Stimulated activated CD8-positive, alpha-beta memory T cell treated with anti-CD3 and anti-CD28 coated beads, Interleukin-7, amount 100 ng/mL, for 48 hours (primary cell): ENCODE results near the gene SLC44A4.
"Not testable (repeated sequence)": the region's sequence is repeated elsewhere in the genome, so short reads cannot be mapped to it uniquely, and the experiment has no call there.

Experiments
- DNase-seq, 2 donors: peaks; one replicate each; pipeline ENCODE4 v3.0.0-alpha.2; 2020; ENCODE audit warnings: low read depth in 1 of 2; ENCODE audit errors: extremely low read depth in 1 of 2

SLC44A4 gene

GRCh38 chr6:31878726-31879125 is at the start of gene SLC44A4:
TSS of gene SLC44A4 (minus strand) at chr6:31878997. CDS start at chr6:31878980, 17 bp downstream.
- no peak for DNase-seq

GRCh38 chr6:31928672-31928939 is 49.8 kb upstream of the SLC44A4 start:
- no peak for DNase-seq

- DNase-seq, result no peak
Measured at GRCh38 chr6:31927863-31928671, 49.3 kb upstream of the SLC44A4 start.

DNA sequence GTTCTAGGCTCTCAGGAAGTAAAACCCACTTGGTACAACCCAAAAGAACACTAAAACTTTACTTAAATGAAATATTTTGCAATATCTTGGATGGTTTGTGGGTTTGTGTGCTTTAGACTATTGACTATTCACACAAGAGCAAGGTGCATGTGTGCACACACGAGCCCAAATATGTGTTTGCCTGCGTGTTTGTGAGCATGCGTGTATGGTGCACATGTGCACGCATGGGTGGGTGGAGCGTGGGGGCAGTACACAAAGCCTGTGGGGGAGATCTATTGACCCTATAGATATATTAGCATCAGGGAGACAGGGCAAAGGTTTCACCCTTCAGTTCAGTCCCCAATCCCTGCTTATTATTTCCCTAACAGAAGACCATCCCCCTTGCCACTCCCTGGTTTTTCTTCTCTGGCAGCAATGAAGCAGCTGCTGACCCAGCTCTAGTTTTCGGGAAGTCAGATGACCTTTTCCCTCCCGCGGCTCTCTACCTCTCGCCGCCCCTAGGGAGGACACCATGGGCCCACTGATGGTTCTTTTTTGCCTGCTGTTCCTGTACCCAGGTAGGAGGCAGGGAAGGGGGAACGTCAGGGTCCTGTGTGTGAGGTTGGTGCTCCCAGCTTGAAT is 48.6 kb upstream of the SLC44A4 start, which contains the start of gene C2:
TSS of gene C2 (plus strand) at position 476 of the 621 bp plus-strand sequence. CDS start at position 512, 36 bp downstream.
- no peak for DNase-seq

- no peak for DNase-seq
Measured at GRCh38 chr6:31922942-31923341, 44.1 kb upstream of the SLC44A4 start.

GRCh38 chr6:31920811-31921210 is 42.0 kb upstream of the SLC44A4 start:
- DNase-seq, result no peak

DNA sequence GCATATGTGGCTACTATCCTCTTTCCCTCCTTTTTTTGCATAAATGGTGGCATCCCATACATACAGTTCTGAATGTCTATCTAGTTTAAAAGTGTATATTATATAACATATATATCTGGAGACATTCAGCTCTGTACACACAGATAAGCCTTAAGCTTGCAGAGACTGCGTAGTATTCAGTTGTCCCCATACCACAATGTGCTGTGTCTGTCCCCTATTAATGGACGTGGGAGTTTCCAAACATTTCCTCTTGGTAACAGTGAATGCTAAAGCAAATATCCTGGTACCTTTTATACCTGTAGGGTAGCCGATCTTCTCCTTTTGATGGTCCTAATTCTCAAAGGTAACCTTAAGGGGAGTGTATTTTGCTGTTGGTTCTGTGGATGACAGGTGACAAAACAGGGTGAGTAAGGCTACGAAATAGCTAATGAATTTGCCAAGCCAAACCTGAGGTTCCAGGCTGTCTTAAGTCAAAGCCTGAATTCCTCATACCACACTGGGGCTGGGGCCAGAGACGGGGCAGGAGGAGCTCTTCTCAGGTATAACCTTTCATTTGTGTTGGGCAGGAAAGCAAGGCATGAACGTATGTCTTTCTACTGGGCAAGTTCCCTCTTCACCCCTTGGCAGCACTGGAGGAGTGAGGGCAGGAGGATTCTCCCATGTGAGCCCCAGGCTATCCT is 41.0 kb upstream of the SLC44A4 start:
- DNase-seq, result no peak

- DNase-seq, result no peak
Measured at GRCh38 chr6:31918069-31918720, 39.4 kb upstream of the SLC44A4 start.

DNA sequence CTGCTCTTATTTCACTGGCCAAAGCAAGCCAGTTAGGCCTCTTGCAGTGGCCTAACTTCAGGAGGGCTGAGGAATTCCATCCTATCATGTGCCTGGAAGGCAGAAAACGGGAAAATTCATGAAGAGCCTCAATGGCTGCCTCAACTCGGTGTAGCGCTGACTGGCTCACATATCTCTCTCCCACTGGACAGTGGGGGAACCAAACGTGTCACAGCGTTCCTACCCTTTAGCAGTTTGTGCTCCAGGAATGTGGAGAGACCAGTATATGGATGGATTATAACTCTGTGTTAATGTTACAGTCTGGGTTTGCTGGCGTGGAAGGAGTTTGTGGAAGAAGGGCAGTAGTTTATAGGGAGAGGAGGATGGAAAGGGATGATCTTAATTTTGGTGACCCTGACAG is 37.0 kb upstream of the SLC44A4 start:
- DNase-seq, result no peak

DNA sequence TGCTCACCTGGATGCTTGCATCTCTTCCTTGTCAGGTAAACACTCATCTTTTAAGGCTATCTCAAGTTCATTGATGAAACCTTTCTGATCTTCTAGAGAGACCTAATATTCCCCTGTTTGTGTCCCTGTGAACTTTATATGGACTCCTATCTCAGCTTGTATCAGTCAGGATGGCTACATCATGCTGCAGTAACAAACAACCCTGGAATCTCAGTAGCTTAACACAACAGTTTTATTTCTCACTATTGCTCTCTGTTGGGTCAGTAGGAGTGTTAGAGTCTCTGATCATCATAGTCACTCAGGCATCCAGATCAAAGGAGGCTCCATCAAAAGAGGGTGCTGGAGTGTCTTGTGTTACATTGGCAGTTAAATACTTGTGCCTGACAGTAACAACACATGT is 36.6 kb upstream of the SLC44A4 start:
- no peak for DNase-seq

GRCh38 chr6:31911826-31912585 is 33.2 kb upstream of the SLC44A4 start:
- no peak for DNase-seq

DNA sequence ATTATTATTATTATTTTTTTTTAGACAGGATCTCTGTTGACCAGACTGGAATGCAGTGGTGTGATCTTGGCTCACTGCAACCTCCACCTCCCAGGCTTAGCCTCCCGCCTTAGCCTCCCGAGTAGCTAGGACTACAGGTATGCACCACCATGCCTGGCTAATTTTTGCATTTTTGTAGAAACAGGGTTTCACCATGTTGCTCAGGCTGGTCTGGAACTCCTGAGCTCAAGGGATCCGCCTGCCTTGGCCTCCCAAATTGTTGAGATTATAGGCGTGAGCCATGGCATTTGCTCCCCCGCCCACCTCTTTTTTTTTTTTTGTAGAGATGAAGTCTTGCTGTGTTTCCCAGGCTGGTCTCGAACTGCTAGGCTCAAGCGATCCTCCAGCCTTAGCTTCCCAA is 30.5 kb upstream of the SLC44A4 start:
- DNase-seq, result not testable (repeated sequence)

- no peak for DNase-seq
Measured at GRCh38 chr6:31908791-31909190, 30.0 kb upstream of the SLC44A4 start.

GRCh38 chr6:31908255-31908654 is 29.5 kb upstream of the SLC44A4 start:
- not testable (repeated sequence) for DNase-seq

DNA sequence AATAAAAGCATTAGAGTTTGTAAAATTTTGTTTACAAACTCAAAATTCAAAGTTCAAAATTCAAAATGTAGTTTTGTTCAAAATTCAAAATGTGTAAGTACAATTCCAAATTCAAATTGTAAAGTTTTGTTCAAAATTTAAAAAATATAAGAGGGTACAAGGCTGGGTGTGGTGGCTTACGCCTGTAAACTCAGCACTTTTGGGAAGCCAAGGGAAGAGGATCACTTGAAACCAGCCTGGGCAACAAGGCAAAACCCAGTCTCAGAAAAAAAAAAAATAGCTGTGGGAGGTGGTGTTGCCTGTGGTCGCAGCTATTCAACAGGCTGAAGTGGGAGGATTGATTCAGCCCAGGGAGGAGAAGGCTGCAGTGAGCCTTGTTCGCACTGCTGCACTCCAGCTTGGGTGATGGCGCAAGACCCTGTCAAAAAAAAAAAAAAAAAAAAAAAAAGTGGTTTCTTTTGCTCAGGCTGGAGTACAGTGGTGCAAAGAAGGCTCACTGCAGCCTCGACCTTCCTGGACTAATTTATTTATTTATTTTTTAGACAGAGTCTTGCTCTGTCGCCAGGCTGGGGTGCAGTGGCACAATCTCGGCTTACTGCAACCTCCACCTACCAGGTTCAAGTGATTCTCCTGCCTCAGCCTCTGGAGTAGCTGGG is 28.5 kb upstream of the SLC44A4 start:
- DNase-seq, result no peak

DNA sequence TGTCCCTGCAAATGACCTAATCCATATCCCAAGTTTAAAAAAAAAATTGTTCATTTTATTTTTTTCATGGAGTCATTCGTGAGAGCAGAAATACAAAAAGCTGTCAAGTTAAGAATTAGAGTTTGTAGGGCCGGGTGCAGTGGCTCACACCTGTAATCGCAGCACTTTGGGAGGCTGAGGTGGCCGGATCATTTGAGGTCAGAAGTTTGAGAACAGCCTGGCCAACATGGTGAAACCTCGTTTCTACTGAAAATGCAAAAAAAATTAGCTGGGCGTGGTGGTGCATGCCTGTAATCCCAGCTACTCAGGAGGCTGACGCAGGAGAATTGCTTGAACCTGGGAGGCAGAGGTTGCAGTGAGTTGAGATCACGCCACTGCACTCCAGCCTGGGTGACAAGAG is 27.9 kb upstream of the SLC44A4 start:
- DNase-seq, result not testable (repeated sequence)

DNA sequence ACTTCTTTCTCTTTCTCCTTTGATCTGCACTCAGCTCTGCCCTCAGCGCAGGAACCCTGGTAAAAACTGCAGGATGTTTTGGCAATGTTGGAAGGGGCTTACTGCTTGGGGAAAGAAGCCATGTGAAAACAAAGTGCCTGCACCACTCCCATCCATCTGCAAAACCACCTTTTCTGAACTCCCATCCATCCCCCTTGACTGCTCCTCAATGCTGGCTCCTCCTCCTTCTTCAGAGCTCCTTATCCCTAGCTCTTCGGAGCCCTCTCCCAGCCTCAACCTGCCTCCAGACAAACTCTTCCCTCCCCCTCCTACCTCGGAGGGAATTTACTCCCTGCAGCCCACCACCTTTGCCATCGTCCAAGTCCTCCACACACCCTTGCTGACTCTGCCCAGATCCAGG is 27.3 kb upstream of the SLC44A4 start:
- DNase-seq, result no peak

GRCh38 chr6:31905041-31905440 is 26.2 kb upstream of the SLC44A4 start:
- no peak for DNase-seq

DNA sequence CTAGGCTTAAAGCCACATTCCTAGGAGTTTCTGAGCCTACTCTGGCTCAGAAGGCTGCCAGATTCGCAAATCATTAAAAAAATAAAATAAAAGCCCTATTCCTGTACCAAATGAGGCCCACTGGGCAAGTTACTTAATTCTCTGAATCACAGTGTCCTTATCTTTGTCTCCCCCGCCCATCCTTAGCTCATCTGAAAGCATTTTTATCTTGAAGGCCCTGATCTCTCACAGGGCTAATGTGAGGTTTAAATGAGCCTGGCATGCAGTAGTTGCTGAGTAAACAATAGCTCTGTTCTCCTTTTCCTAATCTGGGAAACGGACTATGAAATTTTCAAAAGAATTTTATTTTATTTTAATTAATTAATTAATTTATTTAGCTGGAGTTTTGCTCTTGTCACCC is 25.2 kb upstream of the SLC44A4 start:
- DNase-seq, result no peak

DNA sequence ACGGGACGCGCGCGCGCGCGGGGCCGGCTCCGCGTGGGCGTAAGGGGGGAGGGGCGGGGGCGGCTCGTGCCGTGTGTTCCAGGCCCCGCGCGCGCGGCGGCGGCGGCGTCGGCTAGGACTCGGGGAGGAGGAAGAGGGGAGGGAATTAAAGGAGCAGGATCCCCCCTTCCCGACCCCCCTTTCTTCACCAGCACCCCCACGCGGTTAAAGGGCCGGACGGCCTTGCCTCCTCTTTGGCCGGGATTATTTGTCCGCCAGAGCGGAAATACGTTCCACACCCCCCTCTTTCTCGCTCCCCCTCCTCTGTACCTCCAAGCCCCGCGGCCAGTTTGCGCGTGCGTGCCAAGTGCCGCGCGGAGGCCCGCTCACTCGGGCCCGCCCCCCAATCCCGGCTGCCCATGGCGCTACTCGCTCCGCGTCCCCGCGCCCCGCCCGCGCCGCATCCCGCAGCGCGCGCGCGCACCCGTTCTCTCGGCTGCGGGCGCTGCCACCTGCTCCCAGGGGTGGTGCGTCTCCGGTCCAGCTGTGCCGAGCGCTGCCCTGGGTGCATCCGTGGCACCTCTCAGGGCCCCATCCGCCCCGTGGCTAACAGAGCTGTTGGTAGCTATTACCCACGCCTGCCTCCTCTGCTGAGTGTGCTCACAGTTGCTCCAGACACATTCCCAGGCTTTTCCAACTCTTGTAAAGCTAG is 23.3 kb upstream of the SLC44A4 start, which contains the start of gene ZBTB12:
TSS of gene ZBTB12 (minus strand) at position 134 of the 691 bp plus-strand sequence. CDS start 781 bp downstream, outside the sequence.
- DNase-seq, result peak; percentile 73 to 78
